HG03521 (cell line): ENCODE results near the gene MYO1D.

Source experiments
- ATAC-seq: cut with Tn5 transposase; IDR thresholded peaks from one replicate; pipeline ENCODE4 v1.9.1; 2021; ENCODE audit warnings: mild to moderate bottlenecking, moderate library complexity; ENCODE audit not compliant: unreplicated experiment

MYO1D gene

DNA sequence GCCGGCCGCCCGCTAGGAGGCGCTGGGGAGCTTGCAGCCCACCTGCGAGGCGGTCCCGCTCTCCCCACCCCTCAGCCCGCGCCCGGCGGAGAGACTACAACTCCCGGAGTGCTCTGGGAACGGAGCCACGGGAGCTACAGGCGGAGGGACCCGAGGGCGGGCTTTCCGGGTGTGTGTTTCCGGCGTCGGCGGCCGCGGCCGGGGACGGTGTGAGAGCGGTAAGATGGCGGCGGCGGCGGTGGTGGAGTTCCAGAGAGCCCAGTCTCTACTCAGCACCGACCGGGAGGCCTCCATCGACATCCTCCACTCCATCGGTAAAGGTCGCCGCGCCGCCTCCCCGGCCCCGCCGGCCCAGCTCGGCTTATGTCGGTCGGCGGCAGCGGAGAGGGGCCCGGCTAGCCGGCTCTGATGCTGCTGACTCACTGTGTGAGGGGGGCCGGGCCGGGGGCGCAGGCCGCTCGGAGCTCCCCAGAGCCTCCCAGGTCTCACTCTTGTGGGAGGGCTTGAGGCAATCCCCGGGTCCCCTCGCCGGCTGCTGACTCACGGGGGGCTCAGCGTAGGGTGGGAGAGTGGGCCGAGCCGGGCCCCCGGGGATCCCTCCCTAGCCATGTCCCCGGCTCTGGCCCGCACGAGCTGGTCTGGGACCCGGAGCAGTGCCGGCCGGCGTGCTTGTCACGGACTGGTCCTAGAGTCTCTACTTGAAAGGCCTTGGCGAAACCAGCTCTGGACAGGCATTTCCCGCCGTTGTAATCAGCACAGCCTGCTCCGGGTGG, 432.4 kb downstream of the MYO1D start, which contains the start of gene PSMD11:
Gene PSMD11 (plus strand): TSS at position 210 of the 773 bp plus-strand sequence. CDS start 14 bp downstream, at position 224.
- peak; percentile 93 for ATAC-seq

DNA sequence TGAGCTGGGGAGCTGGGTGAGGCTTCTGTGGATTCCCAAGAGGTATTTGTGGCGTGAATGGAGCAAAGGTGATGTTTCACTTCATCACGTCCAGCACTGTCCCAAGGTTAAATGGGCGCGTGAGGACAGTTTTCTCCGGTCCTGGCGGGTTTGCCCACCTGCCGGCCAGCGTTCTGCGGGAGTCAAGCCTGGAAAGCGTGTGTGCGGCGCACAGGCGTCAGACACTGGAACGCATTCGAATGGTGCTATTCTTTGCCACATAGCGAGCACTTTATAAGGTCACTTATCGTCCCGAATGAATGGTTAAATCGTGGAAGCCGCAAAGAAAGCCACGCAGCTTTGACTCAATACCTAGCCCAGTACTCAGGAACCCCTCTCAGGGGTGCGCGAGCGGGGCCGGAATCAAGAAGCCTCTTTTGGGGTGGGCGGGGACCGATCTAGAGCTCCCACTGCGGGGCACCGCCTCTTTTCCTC, 433.1 kb downstream of the MYO1D start:
- no peak for ATAC-seq
